Thoracic aorta (tissue), 2 donors: Measurements from ENCODE around the gene DAO. TPM values are rescaled to one million over a fixed set of nuclear protein-coding genes. Genes with fewer than 3 reads are reported as not detected.
A peak's percentile ranks its signal among the peaks of the same experiment; 100 is the strongest.

ENCODE experiments used
- ATAC-seq: fragments of 150-250 bp; one replicate; pipeline ENCODE4 v1.8.0; 2017; ENCODE audit warnings: low read depth; ENCODE audit not compliant: insufficient number of reproducible peaks, low FRiP score
- DNase-seq: peaks from one replicate; pipeline ENCODE4 v3.0.0-alpha.2; 2020; ENCODE audit warnings: low spot score
- H3K27ac ChIP-seq, 2 donors: fragments of 200-600 bp; sonication (generic); 1 replicate in 1 of 2; 2 replicates in 1 of 2; pipeline ENCODE4 v1.5.1; 2016; ENCODE audit warnings: mild to moderate bottlenecking in 2 of 2, moderate library complexity in 2 of 2
- H3K27me3 ChIP-seq: fragments of 200-600 bp; sonication (generic); replicated peaks from 2 replicates; pipeline ENCODE4 v1.6.0; 2016; ENCODE audit warnings: mild to moderate bottlenecking; ENCODE audit not compliant: insufficient read depth
- H3K36me3 ChIP-seq: fragments of 200-600 bp; sonication (generic); one replicate; pipeline ENCODE4 v1.5.1; 2016
- H3K4me1 ChIP-seq, 2 donors: fragments of 200-600 bp; sonication (generic); 1 replicate in 1 of 2; 2 replicates in 1 of 2; pipeline versions ENCODE4 v1.5.1 to v1.6.0; 2016; ENCODE audit warnings: low read depth in 2 of 2, mild to moderate bottlenecking in 1 of 2; ENCODE audit not compliant: control insufficient read depth in 1 of 2
- H3K4me3 ChIP-seq: fragments of 200-600 bp; sonication (generic); 2 replicates; pipeline ENCODE4 v1.5.1; 2016; ENCODE audit warnings: mild to moderate bottlenecking
- H3K9me3 ChIP-seq: fragments of 200-600 bp; sonication (generic); 2 replicates; pipeline ENCODE4 v1.5.1; 2016
- CTCF ChIP-seq: fragments of 200-600 bp; sonication (generic); IDR thresholded peaks from one replicate; pipeline ENCODE4 v1.5.1; 2019; ENCODE audit warnings: antibody characterized with exemption
- total RNA-seq, 2 donors: library from RNA; depleted of rRNA; stranded (reverse); fragments of >200 nt; gene quantifications; one replicate each; pipeline versions ENCODE4 v1.1.0 to v1.2.3, GENCODE V29; 2016

The DAO gene
- total RNA-seq, 2 donors from 2014 or later = not detected

DNA sequence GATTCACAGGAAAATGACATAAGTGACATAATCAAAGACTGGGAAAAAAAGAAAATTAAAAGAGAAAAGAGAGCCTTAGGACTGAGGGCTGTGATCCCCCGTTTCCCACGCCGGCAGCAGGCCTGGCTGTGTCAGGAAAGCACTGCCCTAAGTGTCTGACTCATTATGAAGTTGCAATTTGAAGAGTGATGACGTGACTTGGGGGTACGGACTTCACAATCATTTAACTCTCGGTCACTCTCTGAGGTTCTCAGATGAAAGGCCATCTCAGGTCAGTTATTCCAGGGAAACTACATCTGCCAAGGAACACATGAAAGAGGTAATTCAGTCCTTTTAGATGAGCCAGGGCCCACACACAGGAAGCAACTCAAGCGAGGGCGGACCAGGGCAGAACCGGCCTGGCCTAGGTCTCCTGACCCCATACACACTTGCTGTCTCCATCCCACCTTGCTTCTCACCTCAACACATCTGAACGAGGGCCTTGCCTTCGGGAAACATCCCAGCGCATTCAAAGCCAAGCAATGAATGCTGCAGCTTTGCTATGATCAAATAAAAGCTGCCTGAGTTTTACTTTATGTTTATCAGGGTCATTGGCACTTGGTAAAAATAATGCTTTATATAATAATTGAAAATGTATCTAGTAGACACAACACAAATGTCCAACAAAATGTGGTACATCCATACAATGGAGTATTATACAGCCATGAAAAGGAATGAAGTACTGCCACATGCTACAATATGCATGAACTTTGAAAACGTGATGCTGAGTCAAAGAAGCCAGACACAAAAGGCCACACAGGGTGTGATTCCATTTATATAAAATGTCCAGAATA lies 25.2 kb upstream of the DAO start:
- Histone ChIP-seq H3K4me1 (peaks cover 42 to 72% of the 10 kb centered on the region in 2 donors), H3K36me3 (no peaks in the 10 kb centered on the region), H3K27me3 (no peaks in the 10 kb centered on the region), H3K27ac (peak overlapping the region; percentile 92 to 93), H3K4me3 (peak overlapping the region; percentile 51), H3K9me3 (no peaks in the 10 kb centered on the region)
- DNase-seq (peak; percentile 66), ATAC-seq (peak; percentile 59)
- no peak for TF ChIP-seq CTCF

GRCh38 chr12:108855284-108856169 lies 24.4 kb upstream of the DAO start:
- ATAC-seq = no peak
- TF ChIP-seq CTCF = no peak
- DNase-seq = no peak
- Histone ChIP-seq H3K27ac (peak overlapping the region; percentile 92 to 93), H3K4me1 (peaks cover 41 to 72% of the 10 kb centered on the region in 2 donors), H3K36me3 (no peaks in the 10 kb centered on the region), H3K27me3 (no peaks in the 10 kb centered on the region), H3K4me3 (peak overlapping the region; percentile 92), H3K9me3 (no peaks in the 10 kb centered on the region)

GRCh38 chr12:108856170-108856427 lies 23.8 kb upstream of the DAO start:
- DNase-seq (no peak), ATAC-seq (no peak)
- peak overlapping the region; percentile 92 to 93 for H3K27ac ChIP-seq
- no peaks in the 10 kb centered on the region for H3K9me3 ChIP-seq
- H3K4me1 ChIP-seq = peaks cover 41 to 66% of the 10 kb centered on the region in 2 donors
- no peak for TF ChIP-seq CTCF
- peak overlapping the region; percentile 92 for H3K4me3 ChIP-seq
- no peaks in the 10 kb centered on the region for H3K27me3 ChIP-seq
- H3K36me3 ChIP-seq = no peaks in the 10 kb centered on the region

- Histone ChIP-seq H3K27me3 (no peaks in the 10 kb centered on the region), H3K9me3 (no peaks in the 10 kb centered on the region), H3K4me3 (peak overlapping the region; percentile 92), H3K27ac (peak overlapping the region; percentile 92 to 93), H3K4me1 (peaks cover 39 to 61% of the 10 kb centered on the region in 2 donors), H3K36me3 (no peaks in the 10 kb centered on the region)
- ATAC-seq (peak; percentile 5), DNase-seq (peak; percentile 68)
- no peak for TF ChIP-seq CTCF
These were observed 23.3 kb upstream of the DAO start for GRCh38 chr12:108856428-108857157.

GRCh38 chr12:108857158-108857407 lies 22.8 kb upstream of the DAO start:
- DNase-seq (no peak), ATAC-seq (no peak)
- no peak for TF ChIP-seq CTCF

More at GRCh38 chr12:108857158-108857407, 22.8 kb upstream of the DAO start:
- peak overlapping the region; percentile 92 for H3K4me3 ChIP-seq
- H3K36me3 ChIP-seq = no peaks in the 10 kb centered on the region
- no peaks in the 10 kb centered on the region for H3K27me3 ChIP-seq
- no peaks in the 10 kb centered on the region for H3K9me3 ChIP-seq
- H3K27ac ChIP-seq = peak overlapping the region; percentile 92 to 93
- H3K4me1 ChIP-seq = peaks cover 36 to 56% of the 10 kb centered on the region in 2 donors
